Measurements from ENCODE around the gene ATXN10.
"Not testable (repeated sequence)": the region's sequence is repeated elsewhere in the genome, so short reads cannot be mapped to it uniquely, and the experiment has no call there.

The ATXN10 gene

DNA sequence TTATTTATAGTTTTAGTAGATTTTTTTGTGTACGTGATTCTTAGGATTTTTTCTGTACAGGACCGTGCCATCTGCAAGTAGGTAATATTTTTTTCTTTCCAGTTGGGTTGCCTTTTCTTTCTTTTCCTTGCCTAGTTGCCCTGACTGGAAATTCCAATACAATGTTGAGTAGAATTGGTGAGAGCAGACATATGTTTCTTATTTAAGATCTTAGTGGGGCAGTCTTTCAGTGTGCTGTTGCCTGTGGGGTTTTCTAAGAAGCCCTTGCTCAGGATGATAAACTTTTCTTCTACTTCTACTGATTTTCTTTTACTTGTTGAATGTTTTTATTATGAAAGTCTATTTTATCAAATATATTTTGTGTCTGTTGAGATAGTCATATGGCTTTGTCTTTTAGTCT, 33.0 kb downstream of the ATXN10 start:
- no peaks in the 10 kb centered on the region for H3K36me3 ChIP-seq (ENCODE audit: control insufficient read depth, insufficient read depth, low read length)
- no peak overlapping the region for H3K9ac ChIP-seq (ENCODE audit: low read length)
- no peaks in the 10 kb centered on the region for H3K27me3 ChIP-seq (ENCODE audit: control insufficient read depth, insufficient read depth, low read length)
- H3K9me3 ChIP-seq (ENCODE audit: control insufficient read depth, low read length) = no peaks in the 10 kb centered on the region
- no peaks in the 10 kb centered on the region for H3K4me1 ChIP-seq (ENCODE audit: control insufficient read depth, insufficient read depth, low read length)
- no peak overlapping the region for H3K4me3 ChIP-seq (ENCODE audit: low read length)

DNA sequence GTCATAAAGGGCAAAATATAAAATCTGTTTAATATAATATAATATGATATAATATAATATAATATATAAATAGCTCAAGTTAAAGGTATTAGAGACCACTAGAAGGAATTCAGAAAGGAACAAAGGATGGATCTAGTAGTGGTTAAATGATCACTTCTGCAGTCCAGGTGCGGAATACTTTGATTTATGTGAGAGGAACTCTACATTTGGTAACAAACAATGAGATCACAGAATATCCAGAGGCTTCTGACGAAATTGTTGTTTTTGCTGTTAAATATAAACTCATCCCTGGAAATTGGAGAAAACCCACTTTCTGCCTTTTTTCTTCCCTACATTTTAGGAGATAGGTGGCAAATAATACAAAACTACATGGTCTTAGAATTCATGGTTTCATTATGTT, 36.0 kb downstream of the ATXN10 start:
- H3K9ac ChIP-seq (ENCODE audit: low read length) = no peak overlapping the region

DNA sequence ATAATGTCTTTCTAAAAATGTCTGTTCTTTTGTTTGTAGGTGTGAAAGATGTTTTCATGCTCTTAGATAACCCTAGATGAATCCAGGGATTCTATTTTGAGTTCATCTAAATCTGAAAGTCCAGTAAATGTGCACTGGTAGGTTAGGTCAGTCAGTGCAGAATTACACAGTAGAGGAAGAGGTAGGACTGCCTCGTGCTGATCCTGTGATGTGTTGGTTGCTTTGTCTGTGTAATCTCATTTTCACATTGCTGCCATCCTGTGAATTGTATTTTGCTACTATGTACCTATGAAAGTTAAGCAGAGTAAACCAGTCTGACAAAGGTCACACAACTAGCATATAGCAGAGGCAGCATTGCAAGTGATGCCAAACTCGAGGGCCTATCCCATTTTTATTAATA, 36.5 kb downstream of the ATXN10 start:
- Histone ChIP-seq H3K36me3 (ENCODE audit: control insufficient read depth, insufficient read depth, low read length) (no peaks in the 10 kb centered on the region), H3K9ac (ENCODE audit: low read length) (no peak overlapping the region), H3K4me3 (ENCODE audit: low read length) (no peak overlapping the region), H3K27me3 (ENCODE audit: control insufficient read depth, insufficient read depth, low read length) (no peaks in the 10 kb centered on the region), H3K9me3 (ENCODE audit: control insufficient read depth, low read length) (no peaks in the 10 kb centered on the region), H3K4me1 (ENCODE audit: control insufficient read depth, insufficient read depth, low read length) (no peaks in the 10 kb centered on the region)

More for the DNA sequence above, 36.0 kb downstream of the ATXN10 start:
- H3K4me1 ChIP-seq (ENCODE audit: control insufficient read depth, insufficient read depth, low read length) = no peaks in the 10 kb centered on the region
- no peaks in the 10 kb centered on the region for H3K9me3 ChIP-seq (ENCODE audit: control insufficient read depth, low read length)
- H3K4me3 ChIP-seq (ENCODE audit: low read length) = no peak overlapping the region
- no peaks in the 10 kb centered on the region for H3K36me3 ChIP-seq (ENCODE audit: control insufficient read depth, insufficient read depth, low read length)
- H3K27me3 ChIP-seq (ENCODE audit: control insufficient read depth, insufficient read depth, low read length) = no peaks in the 10 kb centered on the region

DNA sequence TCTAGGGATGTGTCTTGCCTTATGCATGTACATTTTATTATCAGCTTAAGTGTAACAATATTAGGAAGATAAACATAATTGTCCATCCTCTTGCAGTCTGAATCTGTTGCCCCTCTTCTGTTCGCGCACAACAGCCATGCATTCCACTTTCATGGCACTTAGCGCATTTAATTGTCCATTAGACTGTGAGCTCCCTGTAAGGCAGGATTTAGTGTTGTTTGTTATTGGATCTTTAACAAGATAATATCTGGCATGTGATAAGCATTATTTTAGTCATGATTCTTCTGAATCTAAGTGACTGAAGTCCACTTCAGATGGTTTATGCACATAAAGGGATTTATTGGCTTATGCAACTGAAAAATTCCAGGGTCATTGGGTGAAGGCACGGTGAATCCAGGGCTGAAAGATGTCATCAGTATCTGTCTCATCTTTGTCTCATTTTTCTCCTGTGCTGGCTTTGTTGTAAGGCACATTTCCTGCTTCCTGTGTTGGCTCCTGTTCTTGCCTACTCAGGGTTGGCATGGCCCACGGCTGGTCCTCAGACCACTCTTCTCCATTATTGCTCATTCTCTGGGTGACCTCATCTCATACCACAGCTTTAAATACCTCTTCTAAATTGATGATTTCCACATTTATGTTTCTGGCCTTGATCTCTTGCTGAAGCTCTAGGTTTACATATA, 37.6 kb downstream of the ATXN10 start:
- Histone ChIP-seq H3K36me3 (ENCODE audit: control insufficient read depth, insufficient read depth, low read length) (no peaks in the 10 kb centered on the region), H3K4me1 (ENCODE audit: control insufficient read depth, insufficient read depth, low read length) (no peaks in the 10 kb centered on the region), H3K4me3 (ENCODE audit: low read length) (no peak overlapping the region), H3K27me3 (ENCODE audit: control insufficient read depth, insufficient read depth, low read length) (no peaks in the 10 kb centered on the region), H3K9ac (ENCODE audit: low read length) (no peak overlapping the region), H3K9me3 (ENCODE audit: control insufficient read depth, low read length) (no peaks in the 10 kb centered on the region)

DNA sequence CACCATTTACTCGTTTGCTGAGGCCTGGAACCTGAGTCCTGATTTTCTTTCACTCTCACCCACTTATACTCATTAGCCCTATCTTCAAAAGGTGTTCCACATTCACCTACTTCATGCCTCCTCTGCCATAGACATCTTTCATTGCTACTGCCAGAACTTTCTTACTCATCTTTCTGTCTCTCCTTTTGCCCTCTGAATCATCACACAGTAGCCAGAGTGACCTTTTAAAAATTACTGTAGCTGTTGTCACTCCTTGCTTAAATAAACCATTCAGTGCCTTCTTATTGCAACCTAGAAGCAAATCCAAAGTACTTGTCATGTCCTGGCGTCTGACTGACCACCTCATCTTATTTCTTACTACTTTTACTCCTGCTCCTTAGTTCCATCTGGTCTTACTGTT, 38.2 kb downstream of the ATXN10 start:
- Histone ChIP-seq H3K36me3 (ENCODE audit: control insufficient read depth, insufficient read depth, low read length) (no peaks in the 10 kb centered on the region), H3K9me3 (ENCODE audit: control insufficient read depth, low read length) (no peaks in the 10 kb centered on the region)

GRCh38 chr22:45710469-45710868, 38.8 kb downstream of the ATXN10 start:
- no peak overlapping the region for H3K9ac ChIP-seq (ENCODE audit: low read length)
- H3K4me1 ChIP-seq (ENCODE audit: control insufficient read depth, insufficient read depth, low read length) = no peaks in the 10 kb centered on the region
- no peak overlapping the region for H3K4me3 ChIP-seq (ENCODE audit: low read length)
- no peaks in the 10 kb centered on the region for H3K9me3 ChIP-seq (ENCODE audit: control insufficient read depth, low read length)
- H3K27me3 ChIP-seq (ENCODE audit: control insufficient read depth, insufficient read depth, low read length) = no peaks in the 10 kb centered on the region
- no peaks in the 10 kb centered on the region for H3K36me3 ChIP-seq (ENCODE audit: control insufficient read depth, insufficient read depth, low read length)

More for the DNA sequence above, 38.2 kb downstream of the ATXN10 start:
- Histone ChIP-seq H3K9ac (ENCODE audit: low read length) (no peak overlapping the region), H3K4me3 (ENCODE audit: low read length) (no peak overlapping the region), H3K27me3 (ENCODE audit: control insufficient read depth, insufficient read depth, low read length) (no peaks in the 10 kb centered on the region), H3K4me1 (ENCODE audit: control insufficient read depth, insufficient read depth, low read length) (no peaks in the 10 kb centered on the region)

- not testable (repeated sequence) for H3K27me3 ChIP-seq (ENCODE audit: control insufficient read depth, insufficient read depth, low read length); H3K36me3 ChIP-seq (ENCODE audit: control insufficient read depth, insufficient read depth, low read length); H3K4me1 ChIP-seq (ENCODE audit: control insufficient read depth, insufficient read depth, low read length); H3K9ac ChIP-seq (ENCODE audit: low read length); H3K4me3 ChIP-seq (ENCODE audit: low read length); H3K9me3 ChIP-seq (ENCODE audit: control insufficient read depth, low read length)
Observed at GRCh38 chr22:45714390-45714789, 42.8 kb downstream of the ATXN10 start.

DNA sequence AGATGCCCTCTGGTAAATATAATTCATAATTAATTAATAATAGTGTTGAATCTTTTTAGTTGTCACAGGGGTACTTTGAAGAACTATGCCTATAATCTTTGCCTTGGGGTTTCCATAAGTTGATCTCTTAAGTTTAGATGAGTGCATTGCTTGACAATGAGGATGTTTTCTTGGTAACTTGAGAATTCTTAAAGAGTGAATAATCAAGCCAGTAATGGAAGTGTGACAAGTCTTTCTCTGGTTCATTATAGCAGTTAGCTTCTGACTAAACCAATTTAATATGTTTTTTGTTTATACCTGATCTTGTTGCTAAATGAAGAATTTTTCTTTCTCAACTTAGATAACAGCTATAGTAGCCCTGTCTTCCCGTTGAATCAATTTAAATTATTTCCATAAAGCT, 46.2 kb downstream of the ATXN10 start:
- Histone ChIP-seq H3K9ac (ENCODE audit: low read length) (no peak overlapping the region), H3K9me3 (ENCODE audit: control insufficient read depth, low read length) (no peaks in the 10 kb centered on the region), H3K27me3 (ENCODE audit: control insufficient read depth, insufficient read depth, low read length) (no peaks in the 10 kb centered on the region), H3K4me3 (ENCODE audit: low read length) (no peak overlapping the region), H3K4me1 (ENCODE audit: control insufficient read depth, insufficient read depth, low read length) (no peaks in the 10 kb centered on the region), H3K36me3 (ENCODE audit: control insufficient read depth, insufficient read depth, low read length) (no peaks in the 10 kb centered on the region)

GRCh38 chr22:45718391-45718790, 46.8 kb downstream of the ATXN10 start:
- Histone ChIP-seq H3K9me3 (ENCODE audit: control insufficient read depth, low read length) (no peaks in the 10 kb centered on the region), H3K36me3 (ENCODE audit: control insufficient read depth, insufficient read depth, low read length) (no peaks in the 10 kb centered on the region), H3K27me3 (ENCODE audit: control insufficient read depth, insufficient read depth, low read length) (no peaks in the 10 kb centered on the region), H3K4me3 (ENCODE audit: low read length) (no peak overlapping the region), H3K4me1 (ENCODE audit: control insufficient read depth, insufficient read depth, low read length) (no peaks in the 10 kb centered on the region), H3K9ac (ENCODE audit: low read length) (no peak overlapping the region)

DNA sequence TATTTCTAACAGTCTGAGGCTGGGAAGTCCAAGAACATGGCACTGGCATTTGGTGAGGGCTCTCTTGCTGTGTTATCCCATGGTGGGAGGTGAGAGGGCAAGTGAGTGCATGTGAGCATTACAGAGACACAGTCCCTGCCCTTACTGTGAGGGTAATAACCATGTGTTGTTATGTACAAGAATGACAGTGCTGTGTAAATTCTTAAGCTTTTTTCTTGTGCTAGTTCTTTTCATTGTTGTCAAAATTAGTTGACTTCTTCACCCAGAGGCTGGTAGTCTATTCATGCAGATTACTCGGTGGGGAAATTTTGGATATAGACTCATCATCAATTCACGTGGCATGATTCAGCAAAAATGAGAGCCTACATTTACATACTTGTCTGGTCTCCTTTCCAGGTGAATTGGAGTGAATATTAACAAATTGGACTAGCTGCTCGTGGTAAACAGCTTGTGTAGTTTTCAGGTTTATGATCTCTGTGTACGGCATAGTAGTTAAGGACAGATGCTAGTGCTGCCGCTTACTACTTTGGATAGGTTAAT, 49.3 kb downstream of the ATXN10 start:
- no peak overlapping the region for H3K9ac ChIP-seq (ENCODE audit: low read length)
- H3K27me3 ChIP-seq (ENCODE audit: control insufficient read depth, insufficient read depth, low read length) = no peaks in the 10 kb centered on the region
- no peaks in the 10 kb centered on the region for H3K36me3 ChIP-seq (ENCODE audit: control insufficient read depth, insufficient read depth, low read length)
- H3K4me3 ChIP-seq (ENCODE audit: low read length) = no peak overlapping the region
- no peaks in the 10 kb centered on the region for H3K4me1 ChIP-seq (ENCODE audit: control insufficient read depth, insufficient read depth, low read length)
- no peaks in the 10 kb centered on the region for H3K9me3 ChIP-seq (ENCODE audit: control insufficient read depth, low read length)

GRCh38 chr22:45722006-45722405, 50.4 kb downstream of the ATXN10 start:
- no peaks in the 10 kb centered on the region for H3K4me1 ChIP-seq (ENCODE audit: control insufficient read depth, insufficient read depth, low read length)
- no peaks in the 10 kb centered on the region for H3K9me3 ChIP-seq (ENCODE audit: control insufficient read depth, low read length)
- no peak overlapping the region for H3K9ac ChIP-seq (ENCODE audit: low read length)
- H3K4me3 ChIP-seq (ENCODE audit: low read length) = no peak overlapping the region
- no peaks in the 10 kb centered on the region for H3K36me3 ChIP-seq (ENCODE audit: control insufficient read depth, insufficient read depth, low read length)
- H3K27me3 ChIP-seq (ENCODE audit: control insufficient read depth, insufficient read depth, low read length) = no peaks in the 10 kb centered on the region

GRCh38 chr22:45726081-45726480, 54.4 kb downstream of the ATXN10 start:
- Histone ChIP-seq H3K4me1 (ENCODE audit: control insufficient read depth, insufficient read depth, low read length) (no peaks in the 10 kb centered on the region), H3K9me3 (ENCODE audit: control insufficient read depth, low read length) (no peaks in the 10 kb centered on the region), H3K27me3 (ENCODE audit: control insufficient read depth, insufficient read depth, low read length) (no peaks in the 10 kb centered on the region), H3K4me3 (ENCODE audit: low read length) (no peak overlapping the region), H3K9ac (ENCODE audit: low read length) (no peak overlapping the region), H3K36me3 (ENCODE audit: control insufficient read depth, insufficient read depth, low read length) (no peaks in the 10 kb centered on the region)
